ENCODE data around the gene NQO2. TPM values are rescaled to one million over a fixed set of nuclear protein-coding genes. Genes with fewer than 3 reads are reported as not detected.
"Not testable (repeated sequence)": the region's sequence is repeated elsewhere in the genome, so short reads cannot be mapped to it uniquely, and the experiment has no call there.

NQO2 gene
- total RNA-seq, 2 experiments from 2014 or later, result 23.8 to 24.7 TPM

- Mint-ChIP-seq H3K27me3 (no peaks in the 10 kb centered on the region), H3K27ac (peak overlapping the region; percentile 89), H3K36me3 (ENCODE audit: low read depth) (peaks cover 4% of the 10 kb centered on the region), H3K9me3 (no peaks in the 10 kb centered on the region), H3K4me3 (peak overlapping the region; percentile 83), H3K4me1 (ENCODE audit: low read depth) (peaks cover 50% of the 10 kb centered on the region)
- ATAC-seq (peak; percentile 79), DNase-seq (peak; percentile 69)
- CTCF ChIA-PET, result interaction anchor here (1.5 to 1.6 kb wide), 2 partner anchors 18 to 180 kb away, joined by 4 to 5 read pairs; no protein-coding TSS in a partner anchor
- POLR2A ChIA-PET, result interaction anchor here (1.0 to 1.5 kb wide), 4 partner anchors 10 to 129 kb away, joined by 4 to 5 read pairs (median 4); partner anchors contain the start of gene SERPINB1
- intact Hi-C loops (cut with micrococcal nuclease), result no loop called here
- TF ChIP-seq CTCF (IDR thresholded peaks at IDR 0.05), result no peak
These were observed 28.8 kb upstream of the NQO2 start for GRCh38 chr6:2970753-2971419.

GRCh38 chr6:2971420-2972218 is 28.1 kb upstream of the NQO2 start, which contains the start of gene SERPINB6:
Gene SERPINB6 (minus strand): TSS chr6:2971567. CDS start chr6:2959332, 12,235 bp downstream.
- no peak for TF ChIP-seq CTCF (IDR thresholded peaks at IDR 0.05)
- H3K27ac Mint-ChIP-seq, result peak within 1 kb of the TSS; percentile 90
- peaks cover 52% of the 10 kb centered on the region for H3K4me1 Mint-ChIP-seq (ENCODE audit: low read depth)
- intact Hi-C loops (cut with micrococcal nuclease), result no loop called here
- CTCF ChIA-PET, result interaction anchor here (0.7 to 1.6 kb wide), 6 partner anchors 15 to 181 kb away, joined by 3 to 6 read pairs (median 4); no protein-coding TSS in a partner anchor
- DNase-seq (peak; percentile 36), ATAC-seq (peak; percentile 58)
- H3K36me3 Mint-ChIP-seq (ENCODE audit: low read depth), result peaks cover 4% of the 10 kb centered on the region
- peak within 1 kb of the TSS; percentile 83 for H3K4me3 Mint-ChIP-seq
- no peaks in the 10 kb centered on the region for H3K9me3 Mint-ChIP-seq
- POLR2A ChIA-PET, result interaction anchor here (0.8 to 1.5 kb wide), 8 partner anchors 11 to 130 kb away, joined by 3 to 7 read pairs (median 4); partner anchors contain the start of gene SERPINB1
- H3K27me3 Mint-ChIP-seq, result no peaks in the 10 kb centered on the region

- H3K36me3 Mint-ChIP-seq (ENCODE audit: low read depth); DNase-seq; H3K9me3 Mint-ChIP-seq; intact Hi-C loops (cut with micrococcal nuclease); H3K27me3 Mint-ChIP-seq; ATAC-seq: not testable (repeated sequence)
- CTCF ChIA-PET, result interaction anchor here (0.7 to 1.6 kb wide), 6 partner anchors 15 to 181 kb away, joined by 3 to 6 read pairs (median 4); no protein-coding TSS in a partner anchor
- H3K27ac Mint-ChIP-seq, result peak overlapping the region; percentile 90
- H3K4me3 Mint-ChIP-seq, result peak overlapping the region; percentile 83
- H3K4me1 Mint-ChIP-seq (ENCODE audit: low read depth), result peaks cover 53% of the 10 kb centered on the region
- POLR2A ChIA-PET, result interaction anchor here (0.8 to 1.5 kb wide), 7 partner anchors 14 to 131 kb away, joined by 3 to 7 read pairs (median 4); partner anchors contain the start of gene SERPINB1
These were observed 27.5 kb upstream of the NQO2 start for GRCh38 chr6:2972219-2972487.

- intact Hi-C loops (cut with micrococcal nuclease); ATAC-seq; DNase-seq; H3K9me3 Mint-ChIP-seq; H3K36me3 Mint-ChIP-seq (ENCODE audit: low read depth); H3K27me3 Mint-ChIP-seq: not testable (repeated sequence)
- Mint-ChIP-seq H3K27ac (peak overlapping the region; percentile 20), H3K4me3 (peak overlapping the region; percentile 83), H3K4me1 (ENCODE audit: low read depth) (peaks cover 49% of the 10 kb centered on the region)
- ChIA-PET CTCF (interaction anchor here (1.3 to 1.6 kb wide), 2 partner anchors 20 to 126 kb away, joined by 4 to 6 read pairs; no protein-coding TSS in a partner anchor), POLR2A (interaction anchor here (1.3 kb wide), 1 partner anchor 17 kb away, joined by 7 read pairs; no protein-coding TSS in a partner anchor)
These were observed 27.0 kb upstream of the NQO2 start for GRCh38 chr6:2972685-2973084.

- ChIA-PET CTCF (interaction anchor here (1.4 to 3.5 kb wide), 3 partner anchors 14 to 21 kb away, joined by 5 to 21 read pairs (median 8); no protein-coding TSS in a partner anchor), POLR2A (interaction anchor here (1.2 to 1.8 kb wide), 2 partner anchors 21 to 126 kb away, joined by 3 to 6 read pairs; no protein-coding TSS in a partner anchor)
- intact Hi-C loops (cut with micrococcal nuclease); H3K27ac Mint-ChIP-seq; H3K36me3 Mint-ChIP-seq (ENCODE audit: low read depth); H3K4me3 Mint-ChIP-seq; H3K9me3 Mint-ChIP-seq; DNase-seq; ATAC-seq; H3K27me3 Mint-ChIP-seq: not testable (repeated sequence)
- peaks cover 45% of the 10 kb centered on the region for H3K4me1 Mint-ChIP-seq (ENCODE audit: low read depth)
These were observed 26.5 kb upstream of the NQO2 start for GRCh38 chr6:2973180-2973579.

- Mint-ChIP-seq H3K27me3 (no peaks in the 10 kb centered on the region), H3K36me3 (ENCODE audit: low read depth) (no peaks in the 10 kb centered on the region), H3K27ac (no peak overlapping the region), H3K9me3 (no peaks in the 10 kb centered on the region), H3K4me1 (ENCODE audit: low read depth) (peaks cover 45% of the 10 kb centered on the region), H3K4me3 (no peak overlapping the region)
- TF ChIP-seq CTCF (IDR thresholded peaks at IDR 0.05), result no peak
- DNase-seq, result peak; percentile 42
- CTCF ChIA-PET, result interaction anchor here (1.4 to 3.5 kb wide), 4 partner anchors 13 to 127 kb away, joined by 5 to 21 read pairs (median 10); no protein-coding TSS in a partner anchor
- POLR2A ChIA-PET, result interaction anchor here (1.2 to 1.8 kb wide), 3 partner anchors 21 to 132 kb away, joined by 3 to 6 read pairs (median 4); partner anchors contain the start of gene SERPINB1
- no peak for ATAC-seq
- intact Hi-C loops (cut with micrococcal nuclease), result no loop called here
These were observed 26.0 kb upstream of the NQO2 start for GRCh38 chr6:2973676-2974075.
